ENCODE results near the gene GRID1.

Gene GRID1

GRCh38 chr10:86333826-86334487, 32.6 kb downstream of the GRID1 start:
- no peak for DNase-seq (ENCODE audit: low read depth, low spot score)
- Histone ChIP-seq H3K9me3 (ENCODE audit: insufficient read depth, low read length) (0 out of 2 replicates have a peak, but pooled peaks cover 5% of the 10 kb centered on the region), H3K27me3 (ENCODE audit: insufficient read depth, insufficient read length) (no peaks in the 10 kb centered on the region), H3K9ac (ENCODE audit: insufficient read length, low read depth) (no peak overlapping the region), H3K4me3 (ENCODE audit: insufficient read length, low read depth) (no peak overlapping the region), H3K4me1 (ENCODE audit: insufficient read depth, insufficient read length) (no peaks in the 10 kb centered on the region), H3K36me3 (ENCODE audit: insufficient read depth, insufficient read length, low read length) (no peaks in the 10 kb centered on the region)
- TF ChIP-seq YY1 (IDR thresholded peaks at IDR 0.05; ENCODE audit: insufficient read depth, insufficient read length) (no peak), ZNF274 (IDR thresholded peaks at IDR 0.05; ENCODE audit: low read depth, low read length) (no peak), SUZ12 (IDR thresholded peaks at IDR 0.05; ENCODE audit: extremely low read depth, insufficient read depth, insufficient read length) (no peak)

GRCh38 chr10:86331861-86332260, 34.7 kb downstream of the GRID1 start:
- Histone ChIP-seq H3K4me1 (ENCODE audit: insufficient read depth, insufficient read length) (no peaks in the 10 kb centered on the region), H3K36me3 (ENCODE audit: insufficient read depth, insufficient read length, low read length) (no peaks in the 10 kb centered on the region), H3K4me3 (ENCODE audit: insufficient read length, low read depth) (no peak overlapping the region), H3K27me3 (ENCODE audit: insufficient read depth, insufficient read length) (no peaks in the 10 kb centered on the region), H3K9ac (ENCODE audit: insufficient read length, low read depth) (no peak overlapping the region), H3K9me3 (ENCODE audit: insufficient read depth, low read length) (no peaks in the 10 kb centered on the region)
- TF ChIP-seq YY1 (IDR thresholded peaks at IDR 0.05; ENCODE audit: insufficient read depth, insufficient read length), result no peak
- no peak for TF ChIP-seq ZNF274 (IDR thresholded peaks at IDR 0.05; ENCODE audit: low read depth, low read length)
- no peak for TF ChIP-seq SUZ12 (IDR thresholded peaks at IDR 0.05; ENCODE audit: extremely low read depth, insufficient read depth, insufficient read length)
- DNase-seq (ENCODE audit: low read depth, low spot score), result no peak

GRCh38 chr10:86330778-86331763, 35.5 kb downstream of the GRID1 start:
- H3K27me3 ChIP-seq (ENCODE audit: insufficient read depth, insufficient read length), result no peaks in the 10 kb centered on the region
- no peaks in the 10 kb centered on the region for H3K36me3 ChIP-seq (ENCODE audit: insufficient read depth, insufficient read length, low read length)
- no peaks in the 10 kb centered on the region for H3K4me1 ChIP-seq (ENCODE audit: insufficient read depth, insufficient read length)
- no peak overlapping the region for H3K4me3 ChIP-seq (ENCODE audit: insufficient read length, low read depth)
- no peak for DNase-seq (ENCODE audit: low read depth, low spot score)
- TF ChIP-seq YY1 (IDR thresholded peaks at IDR 0.05; ENCODE audit: insufficient read depth, insufficient read length), result no peak
- TF ChIP-seq SUZ12 (IDR thresholded peaks at IDR 0.05; ENCODE audit: extremely low read depth, insufficient read depth, insufficient read length), result no peak
- TF ChIP-seq ZNF274 (IDR thresholded peaks at IDR 0.05; ENCODE audit: low read depth, low read length), result no peak
- H3K9ac ChIP-seq (ENCODE audit: insufficient read length, low read depth), result no peak overlapping the region
- no peaks in the 10 kb centered on the region for H3K9me3 ChIP-seq (ENCODE audit: insufficient read depth, low read length)

GRCh38 chr10:86329896-86330680, 36.5 kb downstream of the GRID1 start:
- H3K36me3 ChIP-seq (ENCODE audit: insufficient read depth, insufficient read length, low read length), result no peaks in the 10 kb centered on the region
- DNase-seq (ENCODE audit: low read depth, low spot score), result no peak
- no peak overlapping the region for H3K4me3 ChIP-seq (ENCODE audit: insufficient read length, low read depth)
- H3K9me3 ChIP-seq (ENCODE audit: insufficient read depth, low read length), result no peaks in the 10 kb centered on the region
- TF ChIP-seq SUZ12 (IDR thresholded peaks at IDR 0.05; ENCODE audit: extremely low read depth, insufficient read depth, insufficient read length) (no peak), ZNF274 (IDR thresholded peaks at IDR 0.05; ENCODE audit: low read depth, low read length) (no peak), YY1 (IDR thresholded peaks at IDR 0.05; ENCODE audit: insufficient read depth, insufficient read length) (no peak)
- no peaks in the 10 kb centered on the region for H3K4me1 ChIP-seq (ENCODE audit: insufficient read depth, insufficient read length)
- H3K9ac ChIP-seq (ENCODE audit: insufficient read length, low read depth), result no peak overlapping the region
- H3K27me3 ChIP-seq (ENCODE audit: insufficient read depth, insufficient read length), result no peaks in the 10 kb centered on the region

GRCh38 chr10:86329093-86329710, 37.4 kb downstream of the GRID1 start:
- DNase-seq (ENCODE audit: low read depth, low spot score), result no peak

GRCh38 chr10:86327954-86328725, 38.5 kb downstream of the GRID1 start:
- Histone ChIP-seq H3K9ac (ENCODE audit: insufficient read length, low read depth) (no peak overlapping the region), H3K9me3 (ENCODE audit: insufficient read depth, low read length) (no peaks in the 10 kb centered on the region), H3K36me3 (ENCODE audit: insufficient read depth, insufficient read length, low read length) (no peaks in the 10 kb centered on the region), H3K27me3 (ENCODE audit: insufficient read depth, insufficient read length) (no peaks in the 10 kb centered on the region), H3K4me1 (ENCODE audit: insufficient read depth, insufficient read length) (no peaks in the 10 kb centered on the region), H3K4me3 (ENCODE audit: insufficient read length, low read depth) (no peak overlapping the region)
- TF ChIP-seq SUZ12 (IDR thresholded peaks at IDR 0.05; ENCODE audit: extremely low read depth, insufficient read depth, insufficient read length), result no peak
- no peak for TF ChIP-seq ZNF274 (IDR thresholded peaks at IDR 0.05; ENCODE audit: low read depth, low read length)
- TF ChIP-seq YY1 (IDR thresholded peaks at IDR 0.05; ENCODE audit: insufficient read depth, insufficient read length), result no peak
- no peak for DNase-seq (ENCODE audit: low read depth, low spot score)

More at GRCh38 chr10:86329093-86329710, 37.4 kb downstream of the GRID1 start:
- H3K4me3 ChIP-seq (ENCODE audit: insufficient read length, low read depth), result no peak overlapping the region
- TF ChIP-seq SUZ12 (IDR thresholded peaks at IDR 0.05; ENCODE audit: extremely low read depth, insufficient read depth, insufficient read length), result no peak
- no peak overlapping the region for H3K9ac ChIP-seq (ENCODE audit: insufficient read length, low read depth)
- no peaks in the 10 kb centered on the region for H3K36me3 ChIP-seq (ENCODE audit: insufficient read depth, insufficient read length, low read length)
- no peaks in the 10 kb centered on the region for H3K4me1 ChIP-seq (ENCODE audit: insufficient read depth, insufficient read length)
- no peaks in the 10 kb centered on the region for H3K27me3 ChIP-seq (ENCODE audit: insufficient read depth, insufficient read length)
- H3K9me3 ChIP-seq (ENCODE audit: insufficient read depth, low read length), result no peaks in the 10 kb centered on the region
